HG03378 (cell line): ENCODE data around the gene CYP11A1.
A peak's percentile ranks its signal among the peaks of the same experiment; 100 is the strongest.

Experiments
- ATAC-seq: cut with Tn5 transposase; IDR thresholded peaks from one replicate; pipeline ENCODE4 v1.9.1; 2021; ENCODE audit warnings: mild to moderate bottlenecking, moderate library complexity; ENCODE audit not compliant: unreplicated experiment

Gene CYP11A1

DNA sequence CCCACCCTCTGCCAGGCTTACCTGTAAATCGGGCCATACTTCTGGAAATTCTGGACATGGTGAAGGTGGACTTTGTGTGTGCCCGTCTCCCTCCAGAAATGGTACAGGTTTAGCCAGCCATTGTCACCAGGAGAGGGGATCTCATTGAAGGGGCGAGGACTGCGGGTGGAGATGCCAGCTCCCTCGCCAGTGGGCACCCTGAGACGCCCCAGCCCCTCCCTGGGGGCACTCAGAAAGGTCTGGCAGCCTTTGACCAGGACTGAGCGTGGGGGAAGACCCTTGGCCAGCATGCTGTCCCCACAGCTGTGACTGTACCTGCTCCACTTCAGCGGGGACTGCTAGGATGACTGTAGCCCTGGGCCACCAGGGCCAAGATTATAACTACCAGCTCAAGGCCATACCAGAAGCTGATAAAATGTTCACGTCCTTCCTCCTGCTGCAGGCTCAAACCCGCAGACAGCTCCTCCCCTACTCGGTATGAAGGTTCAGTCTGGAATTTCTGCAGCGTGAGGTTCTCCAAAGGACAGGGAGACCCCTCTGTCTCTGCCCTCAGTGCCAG, at the start of gene CYP11A1:
Gene CYP11A1 (minus strand): TSS at position 351 of the 559 bp plus-strand sequence. CDS start 61 bp downstream, at position 290.
- ATAC-seq = no peak

DNA sequence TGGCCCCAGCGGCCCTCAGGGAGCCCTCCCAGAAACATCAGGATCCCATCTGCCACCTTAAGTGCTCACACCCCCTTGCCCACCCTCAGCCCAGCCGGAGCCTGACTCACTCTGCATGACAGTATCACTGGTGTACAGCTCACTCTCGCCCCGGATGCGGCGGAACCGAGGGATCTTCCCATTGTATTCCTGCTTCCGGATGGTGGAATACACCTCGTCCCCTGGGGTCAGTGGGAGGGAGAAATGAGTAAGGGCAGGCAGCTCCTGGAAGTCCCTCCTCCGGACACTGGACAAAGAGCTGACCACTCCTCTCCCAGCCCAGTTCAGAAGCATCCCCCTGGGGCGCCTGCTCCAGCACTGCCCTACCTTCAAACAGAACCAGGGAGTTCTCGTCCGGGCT, 49.8 kb upstream of the CYP11A1 start:
- no peak for ATAC-seq

DNA sequence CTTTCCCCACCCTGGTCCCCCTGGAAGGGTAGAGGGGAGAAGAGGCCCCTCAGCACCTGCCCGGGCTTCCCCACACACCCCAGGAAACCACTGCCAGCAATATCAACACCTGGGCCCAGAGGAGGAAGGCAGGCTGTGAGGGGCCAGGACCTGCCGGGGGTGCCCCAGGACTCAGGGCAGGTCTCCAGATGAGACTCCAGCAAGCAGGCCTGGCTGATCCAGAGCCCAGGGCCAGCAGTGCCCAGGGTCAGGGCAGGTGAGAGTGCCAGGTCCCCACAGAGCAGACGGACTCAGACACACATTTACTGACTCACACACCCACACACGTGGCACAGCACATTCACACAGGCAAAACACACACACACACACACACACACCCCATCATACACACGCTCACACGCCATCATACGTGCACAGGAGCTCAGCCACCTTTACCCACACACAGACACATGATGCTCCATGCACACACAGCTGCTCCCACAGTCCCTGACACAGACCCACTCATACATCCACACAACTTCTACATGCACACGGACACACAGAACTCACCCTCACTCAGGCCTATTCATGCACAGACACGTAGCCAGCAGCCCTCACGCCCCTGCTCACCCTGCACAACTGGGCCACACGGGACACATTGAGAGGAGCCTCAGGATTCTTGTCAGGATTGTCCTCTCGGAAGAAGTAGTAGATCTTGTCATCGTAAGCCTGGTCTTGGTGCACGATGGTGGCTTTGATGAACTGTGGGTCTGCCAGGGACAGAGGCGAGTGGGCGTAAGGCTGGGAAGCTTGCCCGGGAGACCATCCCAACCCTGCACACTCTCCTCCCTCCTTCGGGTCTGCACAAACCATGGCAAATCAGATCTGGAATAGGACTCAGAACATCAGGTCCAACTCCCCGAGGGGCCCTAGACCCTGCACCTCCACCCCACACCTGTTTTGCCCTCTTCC, 48.8 kb upstream of the CYP11A1 start:
- no peak for ATAC-seq

DNA sequence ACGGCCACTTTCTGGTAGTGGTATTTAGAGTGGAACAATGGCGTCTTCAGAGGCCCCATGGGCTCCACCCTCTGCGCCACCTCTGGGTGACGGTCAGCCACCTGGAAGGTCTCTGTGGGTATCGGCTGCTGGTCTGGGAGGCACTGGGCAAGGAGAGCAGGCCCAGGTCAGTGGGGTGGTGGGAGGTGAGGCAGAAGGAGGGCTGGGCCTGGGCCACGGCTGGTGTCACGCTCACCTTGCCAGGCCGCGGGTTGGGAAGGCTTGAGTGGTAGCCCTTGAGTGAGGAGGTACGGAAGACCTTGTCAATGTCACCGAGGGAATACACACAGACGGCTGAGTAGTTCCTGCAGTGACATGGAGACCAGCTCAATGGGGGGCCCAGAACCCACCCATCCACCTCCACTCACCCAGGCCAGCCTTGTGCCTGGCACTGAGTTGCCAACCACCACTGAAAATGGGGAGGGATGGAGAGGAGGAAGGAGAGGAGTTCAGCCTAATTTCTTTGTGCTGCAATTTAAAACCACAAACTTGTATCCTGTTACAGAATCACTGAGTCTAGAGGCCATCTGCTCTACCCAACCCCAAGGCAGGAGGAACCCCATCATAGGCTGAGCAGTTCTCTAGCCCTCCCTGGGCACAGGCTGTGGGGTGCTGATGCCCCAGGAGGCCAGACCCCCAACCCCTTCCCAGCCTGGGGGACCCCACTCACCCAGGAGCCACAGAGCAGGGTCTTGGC, 47.3 kb upstream of the CYP11A1 start:
- no peak for ATAC-seq

DNA sequence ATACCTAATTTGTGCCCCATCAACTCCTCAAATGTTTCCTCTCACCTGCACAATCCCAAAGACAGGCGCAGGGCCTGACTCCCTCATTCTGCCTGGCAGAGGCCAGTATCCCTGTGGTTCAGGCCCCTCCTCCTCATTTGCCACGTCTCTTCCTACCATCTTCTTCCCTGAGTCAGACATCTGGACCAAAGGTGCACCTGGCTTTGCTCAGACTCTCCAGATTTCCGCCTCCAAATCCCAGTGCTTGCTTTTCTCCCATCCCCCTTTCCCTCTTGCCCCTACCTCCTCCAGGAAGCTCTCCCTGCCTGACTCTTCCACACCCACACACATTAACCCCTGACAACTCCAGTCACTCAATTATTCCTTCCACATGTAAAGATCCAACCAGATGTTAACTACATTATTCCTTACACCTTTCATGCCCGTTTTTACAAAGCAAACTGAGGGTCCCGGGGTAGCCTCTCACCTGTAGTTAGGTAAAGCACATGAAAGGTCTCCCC, 46.7 kb upstream of the CYP11A1 start:
- no peak for ATAC-seq

DNA sequence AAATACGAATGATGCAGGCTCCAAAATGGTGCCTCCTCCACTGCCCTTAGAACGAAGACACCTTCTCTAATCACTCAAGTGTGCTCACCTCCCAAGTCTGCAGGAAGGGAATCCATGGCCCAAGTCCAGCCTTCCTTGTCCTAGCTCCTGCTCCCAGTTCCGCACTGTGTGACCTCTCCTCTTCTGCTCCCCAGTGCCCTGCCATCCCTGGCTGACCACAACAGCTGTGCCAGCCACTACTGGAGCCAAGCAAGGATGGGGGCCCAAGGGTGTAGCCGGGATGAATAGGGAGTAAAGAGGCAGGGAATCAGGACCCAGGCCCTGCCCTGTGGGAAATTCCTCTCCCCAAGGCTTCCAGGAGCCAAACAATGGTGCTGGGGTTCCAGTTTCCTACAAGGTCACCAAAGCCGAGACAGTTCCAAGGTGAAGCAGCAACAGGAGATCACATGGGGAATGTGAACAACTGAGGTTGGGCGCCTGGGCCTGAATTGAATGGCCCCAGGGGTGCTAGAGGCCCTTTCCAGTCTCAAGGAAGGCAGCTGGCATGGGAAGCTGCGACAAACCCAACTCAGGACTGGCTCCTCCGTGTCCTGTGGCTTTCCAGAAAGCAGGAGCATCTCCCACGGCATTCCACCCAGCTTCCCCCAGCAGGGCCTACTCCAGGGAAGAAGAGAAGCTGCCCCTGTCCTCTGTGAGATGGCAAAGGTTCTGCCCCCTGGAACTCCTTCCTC, 46.1 kb upstream of the CYP11A1 start:
- no peak for ATAC-seq

DNA sequence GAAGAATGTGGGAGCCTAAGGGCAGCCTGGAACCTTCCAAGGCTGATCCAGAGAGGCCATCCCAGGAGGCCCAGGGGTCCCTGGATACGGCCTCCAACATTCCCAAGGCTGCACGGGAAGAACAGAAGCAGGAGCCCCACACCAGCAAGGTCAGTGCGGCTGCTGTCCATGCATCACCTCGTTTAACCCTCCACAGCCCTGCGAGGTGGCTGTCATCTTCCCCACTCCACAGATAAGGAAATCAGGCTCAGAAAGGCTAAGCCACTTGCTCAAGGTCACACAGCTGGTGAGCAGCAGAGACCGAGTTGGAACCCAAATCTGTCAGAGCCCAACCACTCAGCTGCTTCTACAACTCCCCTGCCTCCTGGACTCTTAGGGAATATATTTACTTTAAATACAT, 44.7 kb upstream of the CYP11A1 start:
- no peak for ATAC-seq

DNA sequence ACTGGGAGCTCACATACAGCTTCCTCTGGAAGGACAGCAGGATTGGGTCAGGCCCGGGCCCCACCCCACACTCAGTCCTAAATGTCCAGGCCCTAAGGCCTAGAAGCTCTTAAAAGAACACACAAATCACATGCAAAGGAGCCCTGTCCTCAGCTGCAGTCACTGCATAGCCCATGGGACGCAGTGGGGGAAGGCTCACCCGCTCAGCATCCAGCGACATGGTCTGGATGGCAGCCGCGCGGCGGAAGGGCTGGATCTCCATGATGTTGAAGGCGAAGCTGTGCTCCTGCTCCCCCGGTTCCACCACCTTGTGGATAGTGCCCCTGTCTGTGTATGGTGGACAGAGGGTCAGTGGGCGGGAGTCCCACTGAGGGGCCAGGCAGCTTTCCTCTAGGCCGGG, 44.2 kb upstream of the CYP11A1 start:
- ATAC-seq = no peak

DNA sequence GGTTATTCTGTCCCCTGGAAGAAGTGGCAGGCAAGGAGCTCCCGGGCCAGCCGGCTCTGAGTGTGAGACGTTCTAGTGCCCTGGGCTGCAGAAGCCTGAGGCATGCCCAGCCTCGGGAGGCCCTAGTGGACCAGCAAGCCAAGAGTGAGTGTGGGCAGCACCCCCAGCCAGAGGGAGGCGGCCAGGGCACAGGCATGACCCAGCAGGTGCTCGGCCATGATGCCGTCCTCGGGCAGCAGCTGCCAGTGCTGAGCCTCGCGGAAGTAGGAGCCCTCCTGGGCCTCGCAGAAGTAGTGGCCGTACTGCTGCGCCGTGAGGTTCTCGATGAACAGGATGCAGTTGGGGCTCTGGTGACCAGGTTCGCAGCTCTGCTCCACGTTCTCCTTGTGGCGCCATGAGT, 43.1 kb upstream of the CYP11A1 start:
- no peak for ATAC-seq

DNA sequence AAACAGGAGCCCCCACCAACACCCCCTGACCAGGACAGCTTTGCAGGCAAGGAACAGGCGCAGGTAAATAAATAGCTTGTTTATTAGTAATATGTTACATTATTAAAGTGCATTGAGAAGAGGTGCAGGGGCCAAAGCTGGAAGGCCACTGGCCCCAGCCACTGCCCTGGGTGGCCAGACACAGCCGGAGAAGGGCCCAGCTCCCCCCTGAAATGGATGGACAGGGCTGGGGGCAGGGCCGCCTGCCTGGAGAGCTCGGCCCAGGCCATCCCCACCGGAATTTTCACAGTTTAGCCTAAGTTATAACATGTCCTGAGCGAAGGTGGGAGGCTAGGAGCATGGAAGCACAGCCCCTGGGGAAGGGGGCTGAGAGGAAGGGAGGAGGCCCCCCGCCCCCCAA, 41.8 kb upstream of the CYP11A1 start:
- no peak for ATAC-seq

DNA sequence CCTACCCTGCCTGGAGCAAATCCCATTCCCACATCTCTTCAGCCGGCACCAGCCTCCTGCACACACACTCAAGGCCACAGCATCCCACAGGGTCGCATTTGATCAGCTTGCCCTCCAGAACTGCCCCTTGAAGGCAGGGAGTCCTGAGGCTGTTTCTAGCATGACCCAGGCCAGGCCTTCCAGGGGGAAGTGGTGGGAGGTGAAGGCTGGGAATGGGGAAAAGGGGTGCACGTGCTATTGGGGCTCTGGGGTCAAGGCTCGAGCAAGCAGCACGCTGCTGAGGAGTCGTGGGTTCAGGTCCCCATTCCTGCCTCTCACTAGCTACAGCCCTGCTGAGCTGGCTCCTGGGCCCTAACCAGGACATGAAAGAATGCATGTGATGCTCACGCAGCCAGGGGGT, 41.4 kb upstream of the CYP11A1 start:
- no peak for ATAC-seq

DNA sequence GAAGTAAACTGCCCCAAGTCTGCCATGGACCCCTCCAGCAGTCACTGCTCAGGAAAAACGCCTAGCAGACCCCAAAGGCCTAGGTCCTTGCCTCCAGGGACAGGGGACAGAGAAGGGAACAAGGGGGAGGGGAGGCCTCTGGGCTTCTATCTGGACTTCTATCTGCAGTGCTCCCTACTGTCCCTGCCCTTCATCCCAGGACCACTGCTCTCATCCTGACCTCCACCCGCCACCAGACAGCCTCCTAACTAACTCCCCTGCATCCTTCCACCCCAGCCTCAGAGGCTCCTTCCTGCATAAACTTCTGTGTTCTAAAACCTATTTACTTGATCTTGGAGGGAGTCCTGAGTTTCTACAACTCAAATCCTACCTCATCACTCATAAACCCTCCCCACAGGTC, 40.9 kb upstream of the CYP11A1 start:
- no peak for ATAC-seq

DNA sequence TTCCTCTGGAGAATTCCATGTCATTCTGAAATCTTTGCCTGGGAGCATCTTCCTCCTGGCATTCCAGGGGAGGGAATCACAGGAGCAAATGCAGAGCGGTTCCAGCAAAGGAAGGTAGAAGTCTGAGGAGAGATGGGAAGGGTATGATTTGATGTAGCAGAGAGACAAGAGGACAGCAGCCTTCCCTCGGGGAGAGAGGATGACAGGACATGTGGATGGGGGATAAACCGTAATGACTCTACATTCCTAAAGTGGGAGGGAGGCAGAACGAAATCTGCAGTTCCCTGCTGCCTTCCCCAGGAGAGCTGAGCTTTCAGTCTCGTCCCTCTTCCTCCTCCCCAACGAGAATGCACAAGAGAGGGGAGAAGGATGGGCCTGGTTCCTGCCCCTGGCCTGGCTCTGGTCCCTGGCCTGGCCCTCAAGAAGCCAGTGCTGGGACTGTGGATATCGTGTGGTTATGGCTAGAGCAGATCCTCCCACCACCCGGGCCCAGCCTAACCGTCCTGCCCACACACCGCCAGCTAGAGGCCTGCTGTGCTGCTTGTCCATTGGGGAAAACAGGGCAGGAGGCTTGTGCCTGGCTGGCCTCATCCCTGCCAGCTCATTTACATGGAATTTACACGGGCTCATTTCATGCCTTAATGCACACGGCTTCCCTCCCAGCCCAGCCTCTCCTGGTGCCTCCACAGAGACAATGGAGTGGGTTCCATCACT, 39.7 kb upstream of the CYP11A1 start:
- no peak for ATAC-seq

DNA sequence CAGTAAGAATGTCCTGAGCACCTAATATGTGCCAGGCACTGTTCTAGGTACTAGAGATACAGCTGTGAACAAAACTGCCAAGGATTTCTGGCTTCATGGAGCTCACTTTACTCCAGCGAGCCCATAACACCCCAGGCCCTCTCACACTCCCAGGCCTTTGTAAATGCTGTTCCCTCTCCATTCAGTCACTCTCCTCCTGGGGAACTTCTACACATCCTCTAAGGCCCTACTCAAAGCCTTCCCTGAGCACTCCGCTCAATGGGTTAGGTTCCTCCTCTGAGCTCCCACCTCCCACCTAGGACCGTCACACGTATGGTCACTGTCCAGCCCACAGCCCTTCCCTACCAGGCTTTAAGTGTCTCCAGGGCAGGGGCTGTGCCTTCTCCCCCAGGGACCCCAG, 39.1 kb upstream of the CYP11A1 start:
- ATAC-seq = no peak

DNA sequence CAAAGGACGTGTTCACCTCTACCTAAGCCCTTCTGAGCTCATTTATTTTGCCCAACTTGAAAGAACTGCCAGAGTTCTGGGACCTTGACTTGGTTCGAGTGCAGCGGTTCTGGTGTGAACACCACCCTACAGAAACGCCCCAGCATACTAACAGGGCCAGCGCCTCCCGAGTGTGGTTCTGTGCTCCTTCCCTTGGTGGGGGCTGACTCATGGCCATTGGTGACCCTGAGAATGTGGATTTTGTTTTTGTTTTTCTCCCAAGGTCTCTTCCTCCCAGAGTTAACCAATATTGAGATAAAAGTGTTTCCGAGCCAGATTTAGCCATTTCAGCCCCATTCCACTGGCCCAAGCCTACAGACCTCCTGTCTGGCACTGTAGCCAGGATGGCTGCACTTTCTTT, 38.4 kb upstream of the CYP11A1 start:
- no peak for ATAC-seq

DNA sequence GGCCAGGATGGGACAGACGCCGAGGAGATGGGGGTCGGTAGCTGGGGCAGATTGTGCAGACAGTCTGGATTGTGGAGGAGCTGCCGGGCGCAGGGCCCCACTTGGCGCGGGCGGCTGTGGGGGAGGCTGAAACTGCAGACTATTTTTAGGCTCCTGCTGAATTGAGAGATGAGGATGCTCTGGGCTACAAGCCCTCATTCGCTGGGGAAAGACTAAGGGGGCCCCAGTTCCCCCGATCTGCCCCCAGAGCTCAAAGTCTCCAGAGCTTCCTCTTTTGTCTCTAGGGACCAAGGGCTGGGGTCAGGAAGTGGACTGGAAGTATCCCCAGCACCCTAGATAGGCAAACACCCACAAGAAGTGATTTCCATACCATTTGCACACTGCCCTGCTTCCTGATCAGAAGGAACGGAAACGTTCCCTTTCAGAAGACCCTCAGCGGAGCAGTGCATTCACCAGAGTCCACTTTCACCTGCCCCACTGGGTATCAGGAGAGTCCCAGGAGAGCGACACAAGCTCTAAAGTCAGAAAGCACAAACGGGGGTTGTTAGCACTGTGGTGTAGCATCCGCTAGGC, 36.6 kb upstream of the CYP11A1 start:
- ATAC-seq = no peak

DNA sequence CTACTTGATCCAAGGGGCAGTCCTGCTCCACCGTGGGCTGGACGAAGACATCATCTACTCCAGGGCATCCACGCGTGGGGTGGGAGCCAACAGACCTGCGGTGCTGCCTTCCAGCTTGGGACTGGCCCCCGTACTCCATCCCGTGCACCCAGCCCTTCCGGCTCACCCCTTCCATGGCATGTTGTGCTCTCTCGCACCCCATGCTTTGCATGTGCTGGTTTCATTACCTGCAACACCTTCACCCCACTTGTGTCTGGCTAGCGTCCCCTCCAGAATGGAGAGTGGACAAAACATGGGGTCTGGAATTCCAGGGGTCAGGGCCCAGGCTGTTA, 36.1 kb upstream of the CYP11A1 start:
- no peak for ATAC-seq

DNA sequence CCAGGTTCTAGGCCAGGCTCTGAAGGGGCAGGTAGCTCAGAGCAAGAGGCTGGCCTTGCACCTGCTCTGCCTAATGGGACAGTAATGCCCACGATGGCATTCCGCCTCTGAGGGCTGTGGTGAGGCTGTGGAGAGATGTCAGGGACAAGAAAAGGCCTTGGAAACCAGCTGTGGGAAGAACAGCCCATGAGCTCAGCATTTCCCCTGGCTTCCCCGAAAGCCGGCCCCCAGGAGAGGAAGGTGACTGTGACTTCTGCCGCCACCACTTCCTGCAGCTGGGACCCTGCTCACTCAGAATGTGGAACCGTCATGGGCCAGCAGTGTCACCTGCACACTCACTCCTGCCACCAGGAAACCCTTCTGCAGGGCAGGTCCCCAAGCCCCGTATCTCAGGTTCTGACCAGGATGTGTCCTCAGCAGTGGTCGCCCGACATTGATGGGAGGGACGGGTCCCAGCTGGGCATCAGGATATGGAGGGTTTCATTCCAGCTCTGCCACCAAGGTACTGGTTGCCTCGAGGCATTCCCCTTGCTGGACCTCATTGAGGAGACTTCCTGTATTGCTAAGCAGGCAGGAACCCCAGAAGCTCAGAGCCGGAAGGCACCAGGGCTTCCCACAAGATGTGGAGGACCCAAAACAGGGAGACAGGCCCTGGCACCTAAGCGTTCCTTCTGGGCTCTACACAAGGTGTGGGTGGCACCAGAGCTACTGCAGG, 35.6 kb upstream of the CYP11A1 start:
- ATAC-seq = peak; percentile 27

DNA sequence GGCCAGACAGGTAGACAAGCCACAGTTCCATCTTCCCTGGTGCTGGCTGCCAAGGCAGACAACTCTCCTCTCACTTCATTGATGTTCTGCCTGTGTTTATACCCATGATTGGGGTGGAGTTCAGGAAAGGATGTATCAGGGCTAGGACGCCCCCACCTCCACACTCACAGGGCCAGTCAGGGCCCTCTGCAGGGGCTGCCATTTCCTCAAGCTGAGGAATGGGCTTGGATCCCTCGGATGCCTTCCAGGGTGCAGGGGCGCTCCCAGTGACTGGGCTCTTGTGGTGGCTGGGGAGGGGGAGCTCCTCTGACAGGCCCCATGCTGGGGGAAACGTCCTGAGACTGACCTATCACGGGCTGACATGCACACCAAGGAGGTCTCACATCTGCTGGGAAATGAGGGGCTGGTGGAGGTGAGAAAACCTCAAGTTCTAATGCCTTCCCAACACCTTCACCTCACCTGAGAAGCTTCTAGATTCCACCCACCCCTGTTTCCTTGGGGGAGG, 34.9 kb upstream of the CYP11A1 start:
- no peak for ATAC-seq
